EL (cell line): ENCODE data around the gene C11orf65.
"Not testable (repeated sequence)": the region's sequence is repeated elsewhere in the genome, so short reads cannot be mapped to it uniquely, and the experiment has no call there.

Experiments
- DNase-seq: peaks from one replicate; pipeline ENCODE4 v3.0.0-alpha.2; 2016

Gene C11orf65

GRCh38 chr11:108472681-108473080 lies 5.4 kb upstream of the C11orf65 start:
- no peak for DNase-seq

- no peak for DNase-seq
Observed at GRCh38 chr11:108468478-108468864, 1.1 kb upstream of the C11orf65 start.

- no peak for DNase-seq
Observed at GRCh38 chr11:108466405-108466804, 924 bp downstream of the C11orf65 start.

- DNase-seq, result no peak
Observed at GRCh38 chr11:108453207-108453835, 14.0 kb downstream of the C11orf65 start.

GRCh38 chr11:108441445-108441844 lies 25.9 kb downstream of the C11orf65 start:
- DNase-seq, result not testable (repeated sequence)

GRCh38 chr11:108436594-108436993 lies 30.7 kb downstream of the C11orf65 start:
- DNase-seq, result no peak

- no peak for DNase-seq
Observed at GRCh38 chr11:108435066-108435465, 32.3 kb downstream of the C11orf65 start.

GRCh38 chr11:108432783-108433182 lies 34.5 kb downstream of the C11orf65 start:
- DNase-seq, result peak; percentile 84

GRCh38 chr11:108431997-108432396 lies 35.3 kb downstream of the C11orf65 start:
- DNase-seq, result no peak

GRCh38 chr11:108431370-108431769 lies 36.0 kb downstream of the C11orf65 start:
- DNase-seq, result no peak

- DNase-seq, result peak; percentile 32
Observed at GRCh38 chr11:108417551-108417950, 49.8 kb downstream of the C11orf65 start.

- no peak for DNase-seq
Observed at GRCh38 chr11:108414958-108415357, 52.4 kb downstream of the C11orf65 start.

- peak; percentile 26 for DNase-seq
Observed at GRCh38 chr11:108405706-108406105, 61.6 kb downstream of the C11orf65 start.

- no peak for DNase-seq
Observed at GRCh38 chr11:108403052-108403451, 64.3 kb downstream of the C11orf65 start.

- no peak for DNase-seq
Observed at GRCh38 chr11:108402241-108402640, 65.1 kb downstream of the C11orf65 start.

GRCh38 chr11:108398439-108398838 lies 68.9 kb downstream of the C11orf65 start:
- DNase-seq, result no peak

- not testable (repeated sequence) for DNase-seq
Observed at GRCh38 chr11:108396672-108397071, 70.7 kb downstream of the C11orf65 start.

- no peak for DNase-seq
Observed at GRCh38 chr11:108394744-108395284, 72.5 kb downstream of the C11orf65 start.

GRCh38 chr11:108393046-108393445 lies 74.3 kb downstream of the C11orf65 start:
- DNase-seq, result no peak

GRCh38 chr11:108392353-108392752 lies 75.0 kb downstream of the C11orf65 start:
- DNase-seq, result no peak

- DNase-seq, result no peak
Observed at GRCh38 chr11:108388576-108388975, 78.8 kb downstream of the C11orf65 start.

- DNase-seq, result not testable (repeated sequence)
Observed at GRCh38 chr11:108373505-108373904, 93.8 kb downstream of the C11orf65 start.

GRCh38 chr11:108370990-108371389 lies 96.3 kb downstream of the C11orf65 start:
- DNase-seq, result no peak

- DNase-seq, result no peak
Observed at GRCh38 chr11:108370315-108370714, 97.0 kb downstream of the C11orf65 start.

- DNase-seq, result peak; percentile 10
Observed at GRCh38 chr11:108369064-108369463, 98.3 kb downstream of the C11orf65 start.
